BE2C (cell line): ENCODE data around the gene SIN3B. TPM values are rescaled to one million over a fixed set of nuclear protein-coding genes. Genes with fewer than 3 reads are reported as not detected.

Experiments used
- DNase-seq: peaks from one replicate; pipeline ENCODE4 v3.0.0-alpha.2; 2020
- H3K27me3 ChIP-seq: fragments of 250-450 bp; sonication (Bioruptor Pico); 2 replicates; pipeline ENCODE4 v1.5.1; 2020; ENCODE audit warnings: mild to moderate bottlenecking
- H3K36me3 ChIP-seq: fragments of 250-450 bp; sonication (Bioruptor Pico); 2 replicates; pipeline ENCODE4 v1.5.1; 2020; ENCODE audit warnings: mild to moderate bottlenecking
- H3K4me1 ChIP-seq: fragments of 250-450 bp; sonication (Bioruptor Pico); 2 replicates; pipeline ENCODE4 v1.5.1; 2020
- H3K4me3 ChIP-seq: 2 replicates; pipeline ENCODE4 v1.5.1; 2011; ENCODE audit warnings: low read depth, low read length
- H3K9me3 ChIP-seq: fragments of 250-450 bp; sonication (Bioruptor Pico); 2 replicates; pipeline ENCODE4 v1.5.1; 2020
- polyA plus RNA-seq: library from polyadenylated mRNA; unstranded; fragments of >200 nt; gene quantifications from one replicate; pipeline ENCODE4 v1.2.1, GENCODE V29; 2012; ENCODE audit warnings: low read depth, missing spikeins; ENCODE audit not compliant: insufficient read length, insufficient read depth
- TF ChIP-seq, protein P1 (sequence below): IDR thresholded peaks from 2 replicates; pipeline ENCODE4 v1.5.1; 2012; ENCODE audit warnings: mild to moderate bottlenecking, low read depth, low read length

The SIN3B gene, protein sequence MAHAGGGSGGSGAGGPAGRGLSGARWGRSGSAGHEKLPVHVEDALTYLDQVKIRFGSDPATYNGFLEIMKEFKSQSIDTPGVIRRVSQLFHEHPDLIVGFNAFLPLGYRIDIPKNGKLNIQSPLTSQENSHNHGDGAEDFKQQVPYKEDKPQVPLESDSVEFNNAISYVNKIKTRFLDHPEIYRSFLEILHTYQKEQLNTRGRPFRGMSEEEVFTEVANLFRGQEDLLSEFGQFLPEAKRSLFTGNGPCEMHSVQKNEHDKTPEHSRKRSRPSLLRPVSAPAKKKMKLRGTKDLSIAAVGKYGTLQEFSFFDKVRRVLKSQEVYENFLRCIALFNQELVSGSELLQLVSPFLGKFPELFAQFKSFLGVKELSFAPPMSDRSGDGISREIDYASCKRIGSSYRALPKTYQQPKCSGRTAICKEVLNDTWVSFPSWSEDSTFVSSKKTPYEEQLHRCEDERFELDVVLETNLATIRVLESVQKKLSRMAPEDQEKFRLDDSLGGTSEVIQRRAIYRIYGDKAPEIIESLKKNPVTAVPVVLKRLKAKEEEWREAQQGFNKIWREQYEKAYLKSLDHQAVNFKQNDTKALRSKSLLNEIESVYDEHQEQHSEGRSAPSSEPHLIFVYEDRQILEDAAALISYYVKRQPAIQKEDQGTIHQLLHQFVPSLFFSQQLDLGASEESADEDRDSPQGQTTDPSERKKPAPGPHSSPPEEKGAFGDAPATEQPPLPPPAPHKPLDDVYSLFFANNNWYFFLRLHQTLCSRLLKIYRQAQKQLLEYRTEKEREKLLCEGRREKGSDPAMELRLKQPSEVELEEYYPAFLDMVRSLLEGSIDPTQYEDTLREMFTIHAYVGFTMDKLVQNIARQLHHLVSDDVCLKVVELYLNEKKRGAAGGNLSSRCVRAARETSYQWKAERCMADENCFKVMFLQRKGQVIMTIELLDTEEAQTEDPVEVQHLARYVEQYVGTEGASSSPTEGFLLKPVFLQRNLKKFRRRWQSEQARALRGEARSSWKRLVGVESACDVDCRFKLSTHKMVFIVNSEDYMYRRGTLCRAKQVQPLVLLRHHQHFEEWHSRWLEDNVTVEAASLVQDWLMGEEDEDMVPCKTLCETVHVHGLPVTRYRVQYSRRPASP
- polyA plus RNA-seq = 77.5 TPM

DNA sequence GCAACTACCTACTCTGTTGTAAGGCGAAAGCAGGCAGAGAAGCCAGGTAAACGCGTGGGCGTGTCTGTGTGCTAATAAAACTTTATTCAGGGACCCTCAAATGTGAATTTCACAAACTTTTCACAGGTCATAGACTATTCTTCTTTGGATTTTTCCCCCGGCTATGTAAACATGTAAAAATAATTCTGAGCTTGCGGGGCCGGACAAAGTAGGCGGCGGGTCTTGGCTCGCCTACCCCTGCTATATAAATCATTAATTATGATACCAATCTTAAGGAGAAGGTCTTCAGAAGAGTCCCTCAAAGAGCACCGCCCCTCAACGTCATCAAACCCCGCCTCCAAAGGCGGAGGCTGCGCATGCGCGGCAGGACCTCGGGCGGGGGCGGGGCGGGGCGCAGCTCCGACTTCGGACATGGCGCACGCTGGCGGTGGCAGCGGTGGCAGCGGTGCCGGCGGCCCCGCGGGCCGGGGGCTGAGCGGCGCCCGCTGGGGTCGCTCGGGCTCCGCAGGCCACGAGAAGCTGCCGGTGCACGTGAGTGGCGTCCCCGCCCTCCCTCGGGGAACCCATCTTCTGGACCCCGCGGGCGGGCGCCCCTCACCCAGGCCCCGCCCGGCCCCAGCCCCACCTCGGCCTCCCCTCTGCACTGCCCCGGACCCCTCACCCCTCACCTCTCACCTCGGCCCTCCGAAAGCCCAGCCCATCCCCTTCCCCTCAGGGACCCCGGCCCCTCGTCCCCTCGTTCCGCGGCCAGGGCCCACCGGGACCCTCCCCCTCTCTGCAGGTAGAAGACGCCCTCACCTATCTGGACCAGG, at the start of gene SIN3B:
SIN3B (plus strand) TSS at position 389 of the 812 bp plus-strand sequence; CDS start at position 412, 23 bp downstream.
- Histone ChIP-seq H3K9me3 (no peaks in the 10 kb centered on the region), H3K36me3 (peaks cover 23% of the 10 kb centered on the region), H3K4me1 (no peaks in the 10 kb centered on the region), H3K27me3 (no peaks in the 10 kb centered on the region; the same call in 1 of the 2 replicates), H3K4me3 (peak within 1 kb of the TSS; percentile 80)
- DNase-seq = peak; percentile 88
- TF ChIP-seq, protein P1, sequence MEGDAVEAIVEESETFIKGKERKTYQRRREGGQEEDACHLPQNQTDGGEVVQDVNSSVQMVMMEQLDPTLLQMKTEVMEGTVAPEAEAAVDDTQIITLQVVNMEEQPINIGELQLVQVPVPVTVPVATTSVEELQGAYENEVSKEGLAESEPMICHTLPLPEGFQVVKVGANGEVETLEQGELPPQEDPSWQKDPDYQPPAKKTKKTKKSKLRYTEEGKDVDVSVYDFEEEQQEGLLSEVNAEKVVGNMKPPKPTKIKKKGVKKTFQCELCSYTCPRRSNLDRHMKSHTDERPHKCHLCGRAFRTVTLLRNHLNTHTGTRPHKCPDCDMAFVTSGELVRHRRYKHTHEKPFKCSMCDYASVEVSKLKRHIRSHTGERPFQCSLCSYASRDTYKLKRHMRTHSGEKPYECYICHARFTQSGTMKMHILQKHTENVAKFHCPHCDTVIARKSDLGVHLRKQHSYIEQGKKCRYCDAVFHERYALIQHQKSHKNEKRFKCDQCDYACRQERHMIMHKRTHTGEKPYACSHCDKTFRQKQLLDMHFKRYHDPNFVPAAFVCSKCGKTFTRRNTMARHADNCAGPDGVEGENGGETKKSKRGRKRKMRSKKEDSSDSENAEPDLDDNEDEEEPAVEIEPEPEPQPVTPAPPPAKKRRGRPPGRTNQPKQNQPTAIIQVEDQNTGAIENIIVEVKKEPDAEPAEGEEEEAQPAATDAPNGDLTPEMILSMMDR = no peak

DNA sequence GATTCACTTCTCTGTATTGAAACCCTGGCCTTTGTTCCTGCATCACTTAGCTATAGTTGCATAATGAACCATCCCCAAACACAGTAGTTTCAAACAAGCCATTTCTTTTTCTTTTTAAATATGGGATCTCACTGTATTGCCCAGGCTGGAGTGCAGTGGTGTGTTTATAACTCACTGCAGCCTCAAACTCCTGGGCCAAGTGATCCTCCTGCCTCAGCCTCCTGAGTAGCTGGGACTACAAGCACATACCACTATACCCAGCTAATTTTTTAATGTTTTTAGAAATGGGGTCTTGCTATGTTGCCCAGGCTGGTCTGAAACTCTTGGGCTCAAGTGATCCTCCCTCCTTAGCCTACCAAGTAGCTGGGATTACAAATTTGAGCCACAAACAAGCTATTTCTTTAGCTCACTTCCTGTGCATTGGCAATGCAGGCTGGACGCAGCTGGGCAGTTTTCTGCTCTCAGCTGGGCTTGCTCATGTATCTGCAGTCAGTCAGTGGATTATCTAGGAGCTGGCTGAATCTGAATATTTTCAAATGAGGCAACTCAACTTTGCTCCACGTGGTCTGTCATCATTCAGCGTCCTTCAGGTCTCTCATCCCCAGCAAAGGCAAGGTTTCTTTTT, 49.5 kb upstream of the SIN3B start:
- H3K4me3 ChIP-seq = no peak overlapping the region
- TF ChIP-seq, protein P1 = no peak
- peaks cover 5% of the 10 kb centered on the region for H3K27me3 ChIP-seq
- H3K9me3 ChIP-seq = no peaks in the 10 kb centered on the region
- H3K36me3 ChIP-seq = no peaks in the 10 kb centered on the region
- no peaks in the 10 kb centered on the region for H3K4me1 ChIP-seq
- no peak for DNase-seq

DNA sequence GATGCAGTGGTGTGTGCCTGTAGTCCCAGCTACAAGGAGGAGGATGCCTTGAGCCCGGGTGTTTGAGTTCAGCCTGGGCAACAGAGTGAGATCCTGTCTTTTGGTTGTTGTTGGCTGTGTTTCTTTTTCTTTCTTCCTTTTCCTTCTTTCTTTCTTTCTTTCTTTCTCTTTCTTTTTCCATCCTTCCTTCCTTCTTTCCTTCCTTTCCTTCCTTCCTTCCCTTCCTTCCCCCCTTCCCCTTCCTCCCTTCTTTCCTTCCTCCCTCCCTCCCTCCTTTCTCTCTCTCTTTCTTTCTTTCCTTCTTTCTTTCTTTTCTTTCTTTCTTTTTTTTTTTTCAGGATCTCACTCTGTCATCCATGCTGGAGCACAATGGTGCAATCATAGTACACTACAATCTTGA, 46.5 kb upstream of the SIN3B start:
- no peaks in the 10 kb centered on the region for H3K4me1 ChIP-seq
- TF ChIP-seq, protein P1 = no peak
- DNase-seq = no peak

DNA sequence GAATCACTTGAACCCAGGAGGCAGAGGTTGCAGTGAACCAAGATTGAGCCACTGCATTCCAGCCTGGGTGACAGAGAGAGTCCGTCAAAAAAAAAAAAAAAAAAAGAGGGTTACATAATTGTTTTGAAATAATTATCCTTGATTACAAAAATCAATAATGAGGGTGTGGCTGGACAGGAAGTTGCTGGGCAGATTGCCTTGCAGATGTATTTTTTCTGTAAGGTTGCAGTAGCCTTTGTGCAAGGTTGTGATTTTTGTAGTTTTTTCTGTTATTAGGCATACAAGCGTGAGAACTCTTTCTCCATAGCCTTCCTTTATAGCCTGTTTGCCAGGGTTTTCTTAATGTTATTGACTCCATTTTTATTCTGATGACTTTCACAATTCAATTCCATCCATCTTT, 40.7 kb upstream of the SIN3B start:
- DNase-seq = no peak
- TF ChIP-seq, protein P1 = no peak
- H3K36me3 ChIP-seq = no peaks in the 10 kb centered on the region
- H3K4me3 ChIP-seq = no peak overlapping the region
- no peaks in the 10 kb centered on the region for H3K27me3 ChIP-seq
- H3K9me3 ChIP-seq = no peaks in the 10 kb centered on the region
- H3K4me1 ChIP-seq = no peaks in the 10 kb centered on the region

More for the DNA sequence above, 46.5 kb upstream of the SIN3B start:
- Histone ChIP-seq H3K36me3 (no peaks in the 10 kb centered on the region), H3K27me3 (peaks cover 5% of the 10 kb centered on the region), H3K9me3 (no peaks in the 10 kb centered on the region), H3K4me3 (no peak overlapping the region)

DNA sequence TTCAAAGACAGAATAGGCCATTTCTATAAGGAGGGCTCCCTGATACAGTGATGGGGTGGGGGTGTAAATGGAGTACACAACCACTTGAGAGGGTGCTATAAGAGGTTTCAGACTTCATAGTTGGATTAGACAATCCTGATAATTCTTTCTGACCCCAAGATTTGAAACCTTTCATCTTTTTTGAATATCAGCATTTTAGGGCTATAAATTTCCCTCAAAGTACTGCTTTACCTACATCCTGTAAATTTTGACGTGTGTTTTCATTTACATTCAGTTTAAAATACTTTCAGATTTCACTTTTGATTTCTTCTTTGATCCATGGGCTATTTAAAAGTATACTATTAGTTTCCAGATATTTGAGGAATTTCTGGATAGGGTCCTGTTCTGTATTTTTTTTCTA, 40.0 kb upstream of the SIN3B start:
- DNase-seq = no peak
- Histone ChIP-seq H3K4me3 (no peak overlapping the region), H3K4me1 (no peaks in the 10 kb centered on the region), H3K27me3 (no peaks in the 10 kb centered on the region), H3K36me3 (no peaks in the 10 kb centered on the region), H3K9me3 (no peaks in the 10 kb centered on the region)
- TF ChIP-seq, protein P1 = no peak
